GM23248 (cell line): ENCODE results near the gene TBX5. TPM values are rescaled to one million over a fixed set of nuclear protein-coding genes. Genes with fewer than 3 reads are reported as not detected.

Experiments used
- DNase-seq: peaks from one replicate; pipeline ENCODE4 v3.0.0-alpha.2; 2015
- H2AFZ ChIP-seq: fragments of 200-600 bp; sonication (generic); 2 replicates; pipeline ENCODE4 v1.6.1; 2016; ENCODE audit warnings: antibody characterized with exemption
- H3F3A ChIP-seq: fragments of 200-600 bp; sonication (generic); 2 replicates; pipeline ENCODE4 v1.6.1; 2016; ENCODE audit warnings: mild to moderate bottlenecking, antibody characterized with exemption, mixed run types; ENCODE audit not compliant: insufficient read depth
- H3K27ac ChIP-seq: fragments of 200-600 bp; sonication (generic); 2 replicates; pipeline ENCODE4 v1.5.1; 2016; ENCODE audit warnings: mild to moderate bottlenecking
- H3K27me3 ChIP-seq: fragments of 200-600 bp; sonication (generic); replicated peaks from 2 replicates; pipeline ENCODE4 v1.6.1; 2016; ENCODE audit warnings: mild to moderate bottlenecking; ENCODE audit not compliant: insufficient read depth
- H3K36me3 ChIP-seq: fragments of 200-600 bp; sonication (generic); 2 replicates; pipeline ENCODE4 v1.6.1; 2016; ENCODE audit warnings: low read depth, mild to moderate bottlenecking
- H3K4me1 ChIP-seq: fragments of 200-600 bp; sonication (generic); 2 replicates; pipeline ENCODE4 v1.6.1; 2016; ENCODE audit warnings: mild to moderate bottlenecking; ENCODE audit not compliant: insufficient read depth
- H3K4me2 ChIP-seq: fragments of 200-600 bp; sonication (generic); one replicate; pipeline ENCODE4 v1.6.1; 2016; ENCODE audit warnings: mild to moderate bottlenecking; ENCODE audit not compliant: unreplicated experiment
- H3K4me3 ChIP-seq: fragments of 200-600 bp; sonication (generic); 2 replicates; pipeline ENCODE4 v1.5.1; 2016; ENCODE audit warnings: mild to moderate bottlenecking
- H3K79me2 ChIP-seq: fragments of 200-600 bp; sonication (generic); 2 replicates; pipeline ENCODE4 v1.6.1; 2016; ENCODE audit warnings: mild to moderate bottlenecking; ENCODE audit not compliant: insufficient read depth
- H3K9ac ChIP-seq: fragments of 200-600 bp; sonication (generic); 2 replicates; pipeline ENCODE4 v1.6.1; 2016; ENCODE audit warnings: mild to moderate bottlenecking
- H3K9me2 ChIP-seq: fragments of 200-600 bp; sonication (generic); 2 replicates; pipeline ENCODE4 v1.6.1; 2016; ENCODE audit warnings: mixed run types, mild to moderate bottlenecking, moderate library complexity; ENCODE audit not compliant: insufficient read depth
- H3K9me3 ChIP-seq: fragments of 200-600 bp; sonication (generic); one replicate; pipeline ENCODE4 v1.6.1; 2017; ENCODE audit warnings: low read depth
- H4K20me1 ChIP-seq: fragments of 200-600 bp; sonication (generic); 2 replicates; pipeline ENCODE4 v1.6.0; 2016; ENCODE audit not compliant: insufficient read depth
- EZH2 ChIP-seq: fragments of 200-600 bp; sonication (generic); IDR thresholded peaks from 2 replicates; pipeline ENCODE4 v1.6.1; 2018; ENCODE audit warnings: antibody characterized with exemption, mild to moderate bottlenecking; ENCODE audit not compliant: insufficient read depth, poor library complexity, severe bottlenecking
- EZH2phosphoT487 ChIP-seq: fragments of 200-600 bp; sonication (generic); IDR thresholded peaks from 2 replicates; pipeline ENCODE4 v1.6.1; 2018; ENCODE audit warnings: antibody characterized with exemption, moderate library complexity, mild to moderate bottlenecking, low read depth; ENCODE audit not compliant: insufficient read depth
- WGBS, 2 experiments: methylation state at CpG; one replicate each; pipeline ENCODE4 v1.1.6; 2015 to 2017; ENCODE audit warnings: low lambda C conversion rate in 2 of 2, low coverage in 1 of 2; ENCODE audit errors: missing lambda C conversion rate in 2 of 2; 5-methylcytosine and 5-hydroxymethylcytosine counted together
- in situ Hi-C: fragments of 300-500 bp; cut with MboI; formaldehyde crosslinking; loops from 2 replicates; pipeline ENCODE4 v1.15.0; 2020
- polyA plus RNA-seq: library from polyadenylated mRNA; unstranded; fragments of >200 nt; fragmentation: Nextera tagmentation; extraction: Ambion mirVana; gene quantifications from 2 replicates; pipeline ENCODE4 v1.2.1, GENCODE V29; 2016
- total RNA-seq: library from RNA; depleted of rRNA; stranded (reverse); fragments of >200 nt; shearing (Covaris generic); gene quantifications from 2 replicates; pipeline ENCODE4 v1.2.3, GENCODE V29; 2014; rRNA removed

TBX5 gene
- total RNA-seq (23.9 and 30.0 TPM in 2 replicates), polyA plus RNA-seq (24.5 and 27.5 TPM in 2 replicates)

DNA sequence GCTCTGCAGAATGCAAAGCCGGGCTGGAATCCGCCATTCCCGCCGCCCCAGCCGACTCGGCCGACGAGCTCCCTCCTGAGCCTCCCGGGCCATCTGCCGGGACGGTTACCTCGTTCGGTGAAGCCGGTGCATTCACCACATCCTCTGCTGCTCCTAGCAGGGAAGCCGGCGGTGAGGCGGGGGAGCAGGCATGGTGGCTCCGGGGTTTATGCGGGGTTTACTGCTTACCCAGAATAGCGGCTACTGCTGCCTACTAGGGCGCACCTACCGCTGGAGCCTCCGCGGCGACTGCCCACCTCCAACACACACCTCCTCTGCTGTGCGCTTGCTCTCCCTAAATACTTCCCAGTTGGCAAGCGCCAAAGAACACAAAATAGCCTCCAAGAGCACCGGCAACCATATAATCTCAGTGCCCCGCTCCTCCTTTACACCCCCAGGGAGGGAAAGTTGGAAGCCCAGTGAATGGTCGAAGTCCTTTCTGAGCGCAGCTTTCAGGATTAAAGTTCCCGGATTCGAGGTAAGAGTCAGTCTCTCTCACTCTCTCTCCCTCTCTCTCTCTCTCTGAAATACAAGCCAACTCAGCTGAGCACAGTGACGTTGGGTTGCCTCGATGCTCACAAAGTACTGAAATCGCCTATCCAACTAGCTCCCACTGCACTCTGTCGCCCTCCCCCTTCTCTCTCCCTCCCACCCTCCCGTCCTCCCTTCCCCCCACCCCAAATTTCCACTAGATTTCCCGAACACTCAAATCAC, at the start of gene TBX5:
TBX5 (minus strand) TSS at position 626 of the 753 bp plus-strand sequence. CDS start 2,246 bp downstream, outside the sequence.
- H2AFZ ChIP-seq: peak within 1 kb of the TSS; percentile 57
- H3K9me2 ChIP-seq: no peaks in the 10 kb centered on the region
- H3K4me2 ChIP-seq: peak within 1 kb of the TSS; percentile 99
- no peaks in the 10 kb centered on the region for H4K20me1 ChIP-seq
- no peaks in the 10 kb centered on the region for H3K9me3 ChIP-seq
- in situ Hi-C loops: loop anchor here (10.0 kb wide), 1 partner anchor 69 kb away; no protein-coding TSS in a partner anchor
- H3K4me3 ChIP-seq: peak within 1 kb of the TSS; percentile 91
- 1% methylated on average over 29 to 32 of the region's 39 CpGs for WGBS, 2 experiments
- H3K27ac ChIP-seq: peak within 1 kb of the TSS; percentile 95
- TF ChIP-seq EZH2phosphoT487: 0 out of 2 replicates have a peak, but pooled peaks have one; percentile 31
- no peak for TF ChIP-seq EZH2
- peaks cover 100% of the 10 kb centered on the region for H3K79me2 ChIP-seq
- H3K4me1 ChIP-seq: peaks cover 22% of the 10 kb centered on the region
- peak within 1 kb of the TSS; percentile 95 for H3K9ac ChIP-seq
- no peaks in the 10 kb centered on the region for H3K36me3 ChIP-seq
- H3K27me3 ChIP-seq: no peaks in the 10 kb centered on the region
- peak; percentile 87 for DNase-seq
- H3F3A ChIP-seq: peaks cover 31% of the 10 kb centered on the region; the same call in 1 of the 2 replicates

DNA sequence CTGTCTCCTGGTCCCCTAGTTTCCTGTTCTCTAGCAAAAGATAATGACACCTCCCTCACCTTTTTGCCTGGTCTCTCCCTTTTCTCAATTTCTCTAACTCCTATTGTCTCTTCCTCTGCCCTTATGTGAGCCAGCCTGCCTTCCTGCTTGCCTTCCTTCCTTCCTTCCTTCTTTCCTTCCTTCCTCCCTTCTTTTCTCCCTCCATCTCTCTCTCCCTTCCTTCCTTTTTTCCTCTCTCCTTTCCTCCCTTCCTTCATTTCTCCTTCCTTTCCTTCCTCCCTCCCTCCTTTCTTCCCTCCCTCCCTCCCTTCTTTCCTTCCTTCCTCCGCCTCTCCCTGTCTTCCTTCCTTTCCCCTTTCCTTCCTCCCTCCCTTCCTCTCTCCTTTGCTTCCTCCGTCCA, 45.7 kb upstream of the TBX5 start:
- H3K79me2 ChIP-seq: no peaks in the 10 kb centered on the region
- H3K9me3 ChIP-seq: no peaks in the 10 kb centered on the region
- H2AFZ ChIP-seq: no peak overlapping the region
- H4K20me1 ChIP-seq: no peaks in the 10 kb centered on the region
- H3K4me3 ChIP-seq: no peak overlapping the region
- in situ Hi-C loops: no loop called here
- no peaks in the 10 kb centered on the region for H3F3A ChIP-seq
- H3K4me2 ChIP-seq: no peak overlapping the region
- no peaks in the 10 kb centered on the region for H3K4me1 ChIP-seq
- no peak for TF ChIP-seq EZH2
- TF ChIP-seq EZH2phosphoT487: no peak
- no peak for DNase-seq
- H3K27me3 ChIP-seq: peaks cover 11% of the 10 kb centered on the region; the same call in 1 of the 2 replicates
- no peaks in the 10 kb centered on the region for H3K9me2 ChIP-seq
- no peak overlapping the region for H3K27ac ChIP-seq
- 57 to 69% methylated on average over 2 of the region's 2 CpGs for WGBS, 2 experiments
- no peak overlapping the region for H3K9ac ChIP-seq
- H3K36me3 ChIP-seq: no peaks in the 10 kb centered on the region

DNA sequence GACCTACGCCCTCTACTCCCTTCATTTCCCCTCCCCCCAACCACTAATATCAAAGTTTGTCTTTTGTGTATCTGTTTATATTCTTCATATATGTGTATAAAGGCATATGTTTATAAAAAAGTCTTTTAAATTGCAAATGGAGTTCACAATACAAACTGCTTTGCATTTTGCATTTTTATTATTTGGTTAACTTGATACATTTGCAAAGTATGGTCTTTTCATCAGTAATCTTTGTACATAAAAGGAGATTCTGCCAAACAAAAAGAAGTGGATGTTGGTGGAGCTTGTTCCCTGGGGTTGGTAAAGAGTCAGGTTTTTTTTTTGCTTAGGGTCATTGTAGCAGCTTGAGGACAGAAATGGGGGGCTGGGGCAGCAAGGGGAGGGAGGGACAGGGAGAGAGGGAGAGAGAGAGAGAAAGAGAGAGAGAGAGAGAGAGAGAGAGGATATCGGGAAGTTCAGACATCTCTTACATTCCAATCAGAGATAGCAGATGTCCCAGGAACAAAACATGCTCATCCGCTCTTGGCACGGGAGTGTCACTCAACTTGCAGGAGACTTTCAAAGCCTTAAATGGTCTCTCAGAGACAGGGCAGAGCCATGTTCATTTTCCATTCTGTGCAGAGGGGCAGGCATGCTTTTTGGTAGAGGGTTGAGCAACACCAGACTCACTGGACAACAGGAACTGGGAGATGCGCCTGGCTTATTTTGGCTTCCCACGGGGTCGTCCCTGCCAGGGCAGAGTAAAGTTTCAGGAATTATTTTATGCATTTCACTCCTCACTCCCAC, 44.8 kb upstream of the TBX5 start:
- Histone ChIP-seq H3K36me3 (no peaks in the 10 kb centered on the region), H3K9me3 (no peaks in the 10 kb centered on the region), H3K4me2 (no peak overlapping the region), H3K79me2 (no peaks in the 10 kb centered on the region), H3K9ac (no peak overlapping the region), H4K20me1 (no peaks in the 10 kb centered on the region), H3K27me3 (peaks cover 11% of the 10 kb centered on the region; the same call in 1 of the 2 replicates), H3K27ac (no peak overlapping the region), H3F3A (no peaks in the 10 kb centered on the region), H3K9me2 (no peaks in the 10 kb centered on the region), H3K4me1 (no peaks in the 10 kb centered on the region), H3K4me3 (no peak overlapping the region), H2AFZ (no peak overlapping the region)
- in situ Hi-C loops: no loop called here
- 8 to 9% methylated on average over 6 to 7 of the region's 7 CpGs for WGBS, 2 experiments
- no peak for TF ChIP-seq EZH2
- TF ChIP-seq EZH2phosphoT487: no peak
- DNase-seq: no peak

DNA sequence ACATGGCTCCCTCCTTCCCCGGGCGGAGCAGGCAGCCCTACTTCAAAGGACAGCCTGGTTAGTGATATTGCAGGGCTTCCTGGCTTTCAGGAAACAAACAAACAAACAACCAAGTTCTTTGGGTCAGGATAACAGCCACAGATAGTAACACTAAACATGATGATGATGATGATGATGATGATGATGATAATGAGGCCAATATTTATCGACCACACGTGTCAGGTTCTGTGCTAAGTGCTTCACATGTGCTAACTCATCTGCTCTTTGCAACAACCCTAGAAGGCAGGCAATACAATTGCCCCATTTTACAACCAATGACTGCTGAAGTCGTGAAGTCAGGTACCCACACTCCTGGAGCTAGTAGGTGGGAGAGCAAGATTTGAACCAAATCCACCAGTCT, 44.1 kb upstream of the TBX5 start:
- Histone ChIP-seq H3K4me2 (no peak overlapping the region), H3K36me3 (no peaks in the 10 kb centered on the region), H3K4me1 (no peaks in the 10 kb centered on the region), H3K9me3 (no peaks in the 10 kb centered on the region), H3F3A (no peaks in the 10 kb centered on the region), H3K79me2 (no peaks in the 10 kb centered on the region), H4K20me1 (no peaks in the 10 kb centered on the region), H2AFZ (no peak overlapping the region), H3K9ac (no peak overlapping the region), H3K27ac (no peak overlapping the region), H3K27me3 (peaks cover 11% of the 10 kb centered on the region; the same call in 1 of the 2 replicates), H3K4me3 (no peak overlapping the region), H3K9me2 (no peaks in the 10 kb centered on the region)
- TF ChIP-seq EZH2phosphoT487 (no peak), EZH2 (no peak)
- WGBS, 2 experiments: 90 to 91% methylated on average over 5 of the region's 5 CpGs
- no peak for DNase-seq
- in situ Hi-C loops: no loop called here
